Measurements from ENCODE around the gene WDR5.

The WDR5 gene

GRCh38 chr9:134127065-134127580 is 8.8 kb upstream of the WDR5 start:
- no peak overlapping the region for H3K4me3 ChIP-seq (ENCODE audit: low read depth, low read length)
- TF ChIP-seq, protein P1, sequence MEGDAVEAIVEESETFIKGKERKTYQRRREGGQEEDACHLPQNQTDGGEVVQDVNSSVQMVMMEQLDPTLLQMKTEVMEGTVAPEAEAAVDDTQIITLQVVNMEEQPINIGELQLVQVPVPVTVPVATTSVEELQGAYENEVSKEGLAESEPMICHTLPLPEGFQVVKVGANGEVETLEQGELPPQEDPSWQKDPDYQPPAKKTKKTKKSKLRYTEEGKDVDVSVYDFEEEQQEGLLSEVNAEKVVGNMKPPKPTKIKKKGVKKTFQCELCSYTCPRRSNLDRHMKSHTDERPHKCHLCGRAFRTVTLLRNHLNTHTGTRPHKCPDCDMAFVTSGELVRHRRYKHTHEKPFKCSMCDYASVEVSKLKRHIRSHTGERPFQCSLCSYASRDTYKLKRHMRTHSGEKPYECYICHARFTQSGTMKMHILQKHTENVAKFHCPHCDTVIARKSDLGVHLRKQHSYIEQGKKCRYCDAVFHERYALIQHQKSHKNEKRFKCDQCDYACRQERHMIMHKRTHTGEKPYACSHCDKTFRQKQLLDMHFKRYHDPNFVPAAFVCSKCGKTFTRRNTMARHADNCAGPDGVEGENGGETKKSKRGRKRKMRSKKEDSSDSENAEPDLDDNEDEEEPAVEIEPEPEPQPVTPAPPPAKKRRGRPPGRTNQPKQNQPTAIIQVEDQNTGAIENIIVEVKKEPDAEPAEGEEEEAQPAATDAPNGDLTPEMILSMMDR (IDR thresholded peaks at IDR 0.05; ENCODE audit: low read depth, low read length): no peak

DNA sequence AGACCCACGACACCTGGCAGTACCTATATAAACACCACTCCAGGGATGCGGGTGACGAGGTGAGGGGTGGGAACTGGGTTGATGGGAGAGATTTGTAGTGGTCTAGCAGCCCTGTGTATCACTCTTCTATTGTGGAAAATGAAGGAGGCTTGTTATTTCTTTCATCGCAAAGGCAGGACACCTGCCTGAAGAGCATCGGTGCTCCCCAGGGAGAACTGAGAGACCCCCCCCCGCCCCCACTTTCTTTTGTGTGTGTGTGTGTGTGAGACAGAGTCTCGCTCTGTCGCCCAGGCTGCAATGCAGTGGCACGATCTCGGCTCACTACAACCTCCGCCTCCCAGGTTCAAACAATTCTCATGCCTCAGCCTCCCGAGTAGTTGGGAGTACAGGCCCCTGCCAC is 8.3 kb upstream of the WDR5 start:
- no peak overlapping the region for H3K4me3 ChIP-seq (ENCODE audit: low read depth, low read length)
- TF ChIP-seq, protein P1 (IDR thresholded peaks at IDR 0.05; ENCODE audit: low read depth, low read length): no peak

DNA sequence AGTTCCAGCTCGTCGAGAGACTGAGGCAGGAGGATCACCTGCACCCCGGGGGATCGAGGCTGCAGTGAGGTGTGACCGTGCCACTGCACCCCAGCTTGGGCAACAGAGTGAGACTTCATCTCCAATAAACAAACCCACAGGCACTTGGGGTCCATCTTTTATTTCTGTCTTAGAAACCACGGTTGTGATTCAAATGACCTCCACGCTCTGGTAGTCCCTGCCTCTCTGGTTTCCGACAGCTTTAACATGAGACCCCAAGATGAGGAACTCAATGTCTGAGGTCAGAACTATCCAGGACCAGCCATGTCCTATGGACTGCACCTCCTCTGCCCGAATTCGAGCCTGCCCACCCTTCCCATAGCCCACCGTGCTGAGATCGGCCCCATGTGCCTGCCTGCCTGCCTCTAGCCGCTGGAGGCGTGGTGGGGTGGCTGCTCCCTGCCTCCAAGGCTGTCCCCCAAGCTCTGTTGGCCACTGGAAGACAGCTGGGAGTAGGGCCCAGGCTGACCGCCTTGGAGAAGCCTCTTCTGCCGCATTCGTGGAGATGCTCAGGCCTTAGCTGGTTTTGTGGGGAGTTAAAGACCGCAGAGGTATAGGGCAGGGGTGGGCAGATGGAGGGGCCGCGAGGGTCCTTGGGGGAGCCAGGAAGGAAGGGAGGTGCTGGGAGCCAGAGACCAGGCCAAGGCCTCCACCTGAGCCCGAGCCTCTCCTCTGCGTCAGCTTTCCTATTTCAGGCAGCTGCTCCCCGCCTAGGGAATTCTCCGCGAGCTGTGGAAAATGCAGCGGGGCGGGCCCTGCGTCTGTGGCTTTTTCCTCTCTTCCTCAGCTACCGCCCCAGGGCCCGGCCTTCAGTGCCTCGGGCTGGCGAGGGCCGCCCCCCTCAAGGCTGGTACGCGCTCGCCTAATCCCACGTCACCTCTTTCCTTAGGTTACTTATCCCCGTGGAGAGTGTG is 6.9 kb upstream of the WDR5 start:
- TF ChIP-seq, protein P1 (IDR thresholded peaks at IDR 0.05; ENCODE audit: low read depth, low read length): no peak
- H3K4me3 ChIP-seq (ENCODE audit: low read depth, low read length): no peak overlapping the region

DNA sequence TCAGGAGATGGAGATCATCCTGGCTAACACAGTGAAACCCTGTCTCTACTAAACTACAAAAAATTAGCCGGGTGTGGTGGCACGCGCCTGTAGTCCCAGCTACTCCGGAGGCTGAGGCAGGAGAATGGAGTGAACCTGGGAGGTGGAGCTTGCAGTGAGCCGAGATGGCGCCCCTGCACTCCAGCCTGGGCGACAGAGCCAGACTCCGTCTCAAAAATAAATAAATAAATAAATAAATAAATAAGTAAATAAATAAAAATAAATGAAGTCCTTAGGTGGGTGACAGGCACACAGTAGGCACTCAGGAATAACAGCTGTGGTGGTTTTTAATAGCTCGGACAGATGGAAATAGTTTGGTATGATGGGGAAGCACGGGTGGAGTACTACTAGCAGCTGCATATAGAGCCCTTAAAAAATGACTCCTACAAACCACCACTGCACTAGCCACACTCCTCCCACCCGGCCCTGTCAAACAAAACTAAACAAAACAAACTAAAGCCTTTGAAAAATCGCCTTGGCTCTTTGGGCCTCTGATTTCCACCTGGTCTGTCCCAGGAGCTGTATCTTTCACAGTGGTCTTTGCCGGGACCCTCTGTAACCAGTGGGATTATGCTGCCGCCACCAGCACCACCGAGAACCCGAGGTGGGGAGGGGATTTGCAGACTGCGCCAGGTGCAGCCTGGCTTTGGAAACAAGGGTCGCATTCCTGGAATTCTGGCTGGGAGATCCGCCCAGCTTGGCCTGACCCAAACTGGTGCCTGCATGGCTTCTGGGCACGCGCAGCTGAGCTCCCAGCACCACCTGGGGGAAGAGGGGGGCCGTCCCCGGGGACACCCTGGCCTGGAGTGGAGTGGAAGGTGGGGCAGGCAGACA is 5.1 kb upstream of the WDR5 start:
- TF ChIP-seq, protein P1 (IDR thresholded peaks at IDR 0.05; ENCODE audit: low read depth, low read length): no peak
- no peak overlapping the region for H3K4me3 ChIP-seq (ENCODE audit: low read depth, low read length)

DNA sequence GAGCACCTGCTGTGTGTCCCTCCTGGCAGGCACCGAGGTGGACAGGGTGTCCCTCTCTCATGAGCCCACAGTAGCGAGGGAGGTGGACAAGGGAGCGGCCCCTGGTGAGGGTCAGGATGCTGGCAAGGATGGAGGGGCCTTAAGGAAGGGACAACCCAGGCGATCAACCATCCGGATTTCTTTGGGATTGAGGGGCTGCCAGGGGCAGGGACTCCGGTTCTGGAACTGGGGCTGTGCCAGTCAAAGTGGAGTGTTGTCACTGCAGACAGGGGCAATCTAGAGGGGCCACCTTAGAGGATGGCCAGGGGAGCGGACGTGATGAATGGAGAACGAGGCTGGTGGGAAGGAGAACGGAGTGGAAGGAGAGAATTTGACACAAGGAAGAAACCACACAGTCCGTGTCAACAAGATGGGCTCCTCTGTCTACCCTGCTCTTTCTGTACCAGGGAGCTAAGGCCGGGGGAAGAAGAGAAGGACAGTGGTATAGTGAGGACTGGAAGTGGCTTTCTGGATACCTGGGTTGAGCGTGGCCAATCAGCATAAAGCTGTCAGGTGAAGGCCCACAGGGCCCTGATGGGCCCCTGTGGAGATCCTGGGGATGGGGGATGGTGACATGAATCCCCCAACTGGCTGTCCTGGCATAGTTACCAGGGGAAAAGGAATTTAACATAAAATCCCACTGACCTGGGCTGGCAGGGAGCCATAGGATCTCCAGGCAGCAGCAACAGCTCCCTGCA is 4.2 kb upstream of the WDR5 start:
- H3K4me3 ChIP-seq (ENCODE audit: low read depth, low read length): no peak overlapping the region
- TF ChIP-seq, protein P1 (IDR thresholded peaks at IDR 0.05; ENCODE audit: low read depth, low read length): no peak

DNA sequence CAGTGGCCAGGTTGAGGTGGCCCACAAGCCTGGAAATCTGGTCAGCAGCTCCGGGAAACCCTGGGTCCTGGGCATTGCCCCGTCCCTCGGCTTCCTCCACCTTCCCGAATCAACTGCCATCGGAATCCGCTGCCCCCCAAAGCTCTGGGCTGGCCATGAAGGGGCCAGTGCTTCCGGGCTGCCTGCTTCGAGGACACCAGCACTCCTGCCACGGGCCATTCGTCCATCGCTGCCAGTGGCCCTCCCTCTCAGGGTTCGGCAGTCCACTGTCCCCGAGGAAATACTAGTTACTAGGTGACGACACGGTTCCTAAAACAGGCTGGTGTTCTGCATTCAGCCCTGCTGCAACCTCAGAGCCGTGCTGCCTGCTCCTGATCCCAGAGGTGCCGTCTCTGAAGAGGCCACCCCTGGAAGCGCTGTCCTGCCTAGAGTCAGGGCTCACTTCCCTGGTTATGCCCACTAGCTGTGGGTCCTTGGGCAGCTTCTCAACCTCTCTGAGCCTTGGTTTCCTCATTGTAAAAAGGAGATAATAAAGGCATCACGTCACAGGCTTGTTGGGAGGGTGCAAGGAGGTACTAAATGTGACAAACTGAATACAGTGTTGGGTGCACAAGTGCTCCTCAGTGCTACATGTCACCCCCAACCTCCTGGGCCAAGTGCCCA is 3.5 kb upstream of the WDR5 start:
- TF ChIP-seq, protein P1 (IDR thresholded peaks at IDR 0.05; ENCODE audit: low read depth, low read length): no peak

More for the DNA sequence above, 3.5 kb upstream of the WDR5 start:
- no peak overlapping the region for H3K4me3 ChIP-seq (ENCODE audit: low read depth, low read length)

Data from WI38 (cell line).